Muscle of leg (tissue), 11 donors: ENCODE results near the gene PEX7. TPM values are rescaled to one million over a fixed set of nuclear protein-coding genes. Genes with fewer than 3 reads are reported as not detected.
"Not testable (repeated sequence)": the region's sequence is repeated elsewhere in the genome, so short reads cannot be mapped to it uniquely, and the experiment has no call there.

Source experiments
- DNase-seq: peaks from one replicate; pipeline ENCODE4 v3.0.0; 2013
- H3K27ac ChIP-seq: one replicate; pipeline ENCODE4 v1.5.1; 2013; ENCODE audit warnings: mild to moderate bottlenecking, low read length, control low read depth
- H3K27me3 ChIP-seq: one replicate; pipeline ENCODE4 v1.6.1; 2013; ENCODE audit warnings: low read length; ENCODE audit not compliant: control insufficient read depth, insufficient read depth
- H3K36me3 ChIP-seq: one replicate; pipeline ENCODE4 v1.6.1; 2013; ENCODE audit warnings: low read length; ENCODE audit not compliant: control insufficient read depth, insufficient read depth
- H3K4me1 ChIP-seq: one replicate; pipeline ENCODE4 v1.6.1; 2013; ENCODE audit warnings: low read length; ENCODE audit not compliant: control insufficient read depth, insufficient read depth
- H3K4me3 ChIP-seq: one replicate; pipeline ENCODE4 v1.5.1; 2013; ENCODE audit warnings: low read length, control low read depth
- H3K9me3 ChIP-seq: replicated peaks from 2 replicates; pipeline ENCODE4 v1.6.1; 2013; ENCODE audit warnings: low read depth, low read length; ENCODE audit not compliant: control insufficient read depth
- WGBS: methylation state at CpG from one replicate; pipeline ENCODE4 v1.1.5; 2013; ENCODE audit warnings: missing lambda C conversion rate; ENCODE audit not compliant: insufficient coverage; 5-methylcytosine and 5-hydroxymethylcytosine counted together
- polyA plus RNA-seq, 8 donors: library from polyadenylated mRNA; unstranded; fragments of 120-200 nt; gene quantifications; one replicate each; pipeline versions ENCODE4 v1.2.1 to v1.2.3, GENCODE V29; 2013; ENCODE audit warnings: inconsistent platforms in 1 of 8, low replicate concordance in 1 of 8; ENCODE audit not compliant: insufficient read length in 8 of 8, insufficient read depth in 1 of 8
- total RNA-seq: library from RNA; stranded (reverse); fragments of 120-200 nt; gene quantifications from one replicate; pipeline ENCODE4 v1.2.4, GENCODE V29; 2013

PEX7 gene
- total and polyA plus RNA-seq, 9 donors: 6.1 to 9.4 (median 8.1) TPM

- Histone ChIP-seq H3K36me3 (no peaks in the 10 kb centered on the region), H3K27ac (no peak overlapping the region), H3K9me3 (no peaks in the 10 kb centered on the region), H3K4me3 (no peak overlapping the region), H3K4me1 (no peaks in the 10 kb centered on the region), H3K27me3 (no peaks in the 10 kb centered on the region)
- 83% methylated on average over 1 of the region's 3 CpGs for WGBS
- DNase-seq: no peak
These were observed 68.6 kb downstream of the PEX7 start for GRCh38 chr6:136890986-136891385.

DNA sequence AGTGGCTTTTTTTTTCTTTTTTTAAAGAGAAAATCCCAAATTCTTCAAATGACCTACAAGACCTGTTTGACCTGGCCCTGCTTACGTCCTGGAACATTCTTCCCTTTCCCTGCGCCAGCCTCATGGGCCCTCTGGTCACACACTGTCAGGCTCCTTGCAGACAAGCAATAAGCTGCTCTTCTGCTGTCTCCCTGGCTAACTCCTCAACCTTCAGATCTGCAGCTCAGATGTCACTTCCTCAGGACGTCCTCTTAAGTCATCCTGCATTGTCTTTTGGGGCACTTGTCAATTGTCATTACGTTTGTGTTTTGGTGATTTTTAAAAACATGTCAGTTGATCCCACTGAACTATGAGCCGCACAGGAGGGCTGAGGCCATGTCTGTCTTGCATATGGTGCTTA is 70.8 kb downstream of the PEX7 start:
- 78% methylated on average over 4 of the region's 5 CpGs for WGBS
- no peaks in the 10 kb centered on the region for H3K36me3 ChIP-seq
- H3K4me3 ChIP-seq: no peak overlapping the region
- H3K27me3 ChIP-seq: no peaks in the 10 kb centered on the region
- H3K4me1 ChIP-seq: no peaks in the 10 kb centered on the region
- H3K27ac ChIP-seq: no peak overlapping the region
- H3K9me3 ChIP-seq: no peaks in the 10 kb centered on the region
- DNase-seq: no peak

DNA sequence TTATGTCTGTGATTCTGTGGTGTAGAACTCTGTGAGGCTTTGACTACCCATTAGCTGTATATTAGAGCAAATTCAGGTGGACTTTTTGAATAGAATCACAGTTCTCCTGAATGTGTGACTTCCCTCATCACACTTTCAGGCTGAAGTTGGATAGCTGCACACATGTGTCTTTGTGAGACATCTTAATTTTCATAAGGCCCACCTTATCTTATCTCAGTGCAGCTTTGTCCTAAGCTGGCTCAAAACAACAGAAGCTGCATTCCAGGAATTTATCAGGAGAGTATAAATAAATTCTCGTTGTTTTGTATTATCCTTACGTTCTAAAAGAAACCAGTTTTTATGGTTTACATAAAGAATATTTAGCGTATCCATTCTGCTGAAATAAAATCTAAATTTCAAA is 73.5 kb downstream of the PEX7 start:
- peaks cover 4% of the 10 kb centered on the region for H3K36me3 ChIP-seq
- no peak for DNase-seq
- no peak overlapping the region for H3K27ac ChIP-seq
- WGBS: no CpG with 5 or more reads among the region's 3 CpGs
- H3K4me3 ChIP-seq: no peak overlapping the region
- no peaks in the 10 kb centered on the region for H3K4me1 ChIP-seq
- H3K27me3 ChIP-seq: no peaks in the 10 kb centered on the region
- H3K9me3 ChIP-seq: no peaks in the 10 kb centered on the region

DNA sequence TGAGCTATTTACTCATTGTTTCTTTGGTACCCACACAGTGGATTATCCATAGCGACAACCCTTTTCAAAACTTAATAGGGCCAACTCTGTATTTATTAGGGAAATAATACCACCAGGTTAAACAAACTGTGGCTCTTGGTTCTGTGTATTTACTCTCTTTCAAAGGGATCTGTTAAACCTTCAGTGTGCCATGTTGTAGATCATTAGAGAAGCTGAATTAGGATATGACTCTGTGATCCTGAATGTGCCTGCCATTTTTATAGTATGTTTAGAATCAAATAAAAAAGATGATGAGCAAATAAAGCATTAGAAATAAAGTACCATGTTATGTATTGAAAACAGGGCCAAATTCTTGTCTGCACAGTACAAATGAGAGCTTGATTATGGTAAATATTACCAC is 74.7 kb downstream of the PEX7 start:
- no peaks in the 10 kb centered on the region for H3K4me1 ChIP-seq
- no peaks in the 10 kb centered on the region for H3K27me3 ChIP-seq
- H3K4me3 ChIP-seq: no peak overlapping the region
- H3K9me3 ChIP-seq: no peaks in the 10 kb centered on the region
- WGBS: no CpG with 5 or more reads among the region's 1 CpG
- DNase-seq: no peak
- no peak overlapping the region for H3K27ac ChIP-seq
- H3K36me3 ChIP-seq: peaks cover 7% of the 10 kb centered on the region

- no peaks in the 10 kb centered on the region for H3K9me3 ChIP-seq
- H3K4me3 ChIP-seq: no peak overlapping the region
- no peak overlapping the region for H3K27ac ChIP-seq
- H3K27me3 ChIP-seq: no peaks in the 10 kb centered on the region
- DNase-seq: no peak
- H3K36me3 ChIP-seq: peaks cover 7% of the 10 kb centered on the region
- H3K4me1 ChIP-seq: no peaks in the 10 kb centered on the region
- 79% methylated on average over 2 of the region's 5 CpGs for WGBS
These were observed 78.9 kb downstream of the PEX7 start for GRCh38 chr6:136901212-136901784.

GRCh38 chr6:136904477-136904876 is 82.1 kb downstream of the PEX7 start:
- 100% methylated on average over 2 of the region's 3 CpGs for WGBS
- not testable (repeated sequence) for H3K9me3 ChIP-seq, H3K36me3 ChIP-seq, H3K27ac ChIP-seq, H3K4me3 ChIP-seq, H3K4me1 ChIP-seq, DNase-seq, H3K27me3 ChIP-seq

DNA sequence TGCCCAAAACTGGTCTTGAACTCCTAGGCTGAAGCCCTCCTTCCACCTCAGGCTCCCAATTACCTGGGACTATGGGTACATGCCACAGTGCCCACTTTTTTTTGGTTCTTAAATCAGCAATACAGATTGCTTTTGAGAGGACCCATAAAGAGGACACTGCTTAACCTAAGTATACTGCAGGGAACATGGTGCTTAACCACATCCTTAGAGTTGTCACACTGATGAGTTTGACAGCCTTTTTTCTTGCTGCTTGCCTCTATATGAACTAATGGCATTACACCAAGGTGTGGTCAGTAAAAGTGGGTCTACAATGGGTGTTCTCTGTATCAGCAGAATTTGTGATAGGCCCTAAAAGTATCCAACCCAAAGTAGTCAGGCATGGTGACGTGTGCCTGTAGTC is 92.6 kb downstream of the PEX7 start:
- no CpG with 5 or more reads among the region's 1 CpG for WGBS
- Histone ChIP-seq H3K27me3 (peaks cover 10% of the 10 kb centered on the region), H3K4me3 (no peak overlapping the region), H3K36me3 (peaks cover 7% of the 10 kb centered on the region), H3K27ac (no peak overlapping the region), H3K4me1 (no peaks in the 10 kb centered on the region), H3K9me3 (no peaks in the 10 kb centered on the region)
- no peak for DNase-seq

DNA sequence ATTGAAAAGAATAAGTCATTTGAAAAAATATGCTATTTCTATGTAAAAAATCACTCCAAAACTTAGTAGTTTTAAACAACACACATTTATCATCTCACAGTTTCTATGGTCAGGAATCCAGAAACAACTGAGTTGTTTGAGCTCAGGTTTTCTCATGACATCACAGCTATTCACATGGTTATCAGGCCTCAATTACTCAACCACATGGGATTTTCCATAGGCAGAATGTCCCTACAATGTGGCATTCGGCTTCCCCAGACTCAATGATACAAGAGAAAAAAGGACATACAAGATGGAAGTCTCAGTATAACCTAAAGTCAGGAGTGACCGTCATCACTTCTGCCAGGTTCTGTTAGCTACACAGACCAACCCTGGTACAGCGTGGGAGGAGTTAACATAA is 96.3 kb downstream of the PEX7 start:
- peaks cover 46% of the 10 kb centered on the region for H3K27me3 ChIP-seq

DNA sequence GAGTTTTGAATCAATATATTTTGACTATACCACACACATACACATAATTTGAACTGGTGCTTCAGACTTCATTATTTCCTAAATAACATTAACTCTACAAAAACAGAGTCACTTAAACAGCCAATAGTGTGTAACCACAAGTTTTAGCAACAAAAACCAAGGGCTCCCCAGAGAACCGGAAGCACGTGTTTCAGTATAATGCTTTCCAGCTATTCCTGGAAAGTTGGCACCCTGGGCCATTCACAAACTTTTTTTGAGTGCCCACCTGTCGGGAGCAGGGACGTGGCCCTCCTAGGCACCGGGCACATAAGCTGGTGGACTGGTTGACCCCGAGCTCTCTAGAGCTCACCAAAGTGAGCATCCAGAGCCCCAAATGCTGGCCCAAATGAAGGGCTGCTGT is 97.8 kb downstream of the PEX7 start:
- H3K9me3 ChIP-seq: no peaks in the 10 kb centered on the region
- peaks cover 54% of the 10 kb centered on the region for H3K27me3 ChIP-seq
- peak; percentile 13 for DNase-seq
- WGBS: 25% methylated on average over 6 of the region's 6 CpGs
- H3K27ac ChIP-seq: no peak overlapping the region
- H3K4me3 ChIP-seq: peak overlapping the region; percentile 44
- H3K4me1 ChIP-seq: peaks cover 31% of the 10 kb centered on the region
- H3K36me3 ChIP-seq: peaks cover 4% of the 10 kb centered on the region

More for the DNA sequence above, 96.3 kb downstream of the PEX7 start:
- H3K9me3 ChIP-seq: no peaks in the 10 kb centered on the region
- no peak overlapping the region for H3K4me3 ChIP-seq
- H3K4me1 ChIP-seq: peaks cover 30% of the 10 kb centered on the region
- no peak overlapping the region for H3K27ac ChIP-seq
- H3K36me3 ChIP-seq: peaks cover 7% of the 10 kb centered on the region
- WGBS: 100% methylated on average over 1 of the region's 3 CpGs
- DNase-seq: no peak

GRCh38 chr6:136920671-136921380 is 98.4 kb downstream of the PEX7 start:
- peaks cover 56% of the 10 kb centered on the region for H3K27me3 ChIP-seq
- peaks cover 31% of the 10 kb centered on the region for H3K4me1 ChIP-seq
- H3K9me3 ChIP-seq: no peaks in the 10 kb centered on the region
- peak; percentile 10 for DNase-seq
- no peak overlapping the region for H3K27ac ChIP-seq
- H3K36me3 ChIP-seq: peaks cover 4% of the 10 kb centered on the region
- H3K4me3 ChIP-seq: peak overlapping the region; percentile 44
- WGBS: 1% methylated on average over 30 of the region's 37 CpGs
